Measurements from ENCODE around the gene NRM. TPM values are rescaled to one million over a fixed set of nuclear protein-coding genes. Genes with fewer than 3 reads are reported as not detected.

The NRM gene
- total RNA-seq, 1 donor from 2014 or later, result 31.5 TPM

DNA sequence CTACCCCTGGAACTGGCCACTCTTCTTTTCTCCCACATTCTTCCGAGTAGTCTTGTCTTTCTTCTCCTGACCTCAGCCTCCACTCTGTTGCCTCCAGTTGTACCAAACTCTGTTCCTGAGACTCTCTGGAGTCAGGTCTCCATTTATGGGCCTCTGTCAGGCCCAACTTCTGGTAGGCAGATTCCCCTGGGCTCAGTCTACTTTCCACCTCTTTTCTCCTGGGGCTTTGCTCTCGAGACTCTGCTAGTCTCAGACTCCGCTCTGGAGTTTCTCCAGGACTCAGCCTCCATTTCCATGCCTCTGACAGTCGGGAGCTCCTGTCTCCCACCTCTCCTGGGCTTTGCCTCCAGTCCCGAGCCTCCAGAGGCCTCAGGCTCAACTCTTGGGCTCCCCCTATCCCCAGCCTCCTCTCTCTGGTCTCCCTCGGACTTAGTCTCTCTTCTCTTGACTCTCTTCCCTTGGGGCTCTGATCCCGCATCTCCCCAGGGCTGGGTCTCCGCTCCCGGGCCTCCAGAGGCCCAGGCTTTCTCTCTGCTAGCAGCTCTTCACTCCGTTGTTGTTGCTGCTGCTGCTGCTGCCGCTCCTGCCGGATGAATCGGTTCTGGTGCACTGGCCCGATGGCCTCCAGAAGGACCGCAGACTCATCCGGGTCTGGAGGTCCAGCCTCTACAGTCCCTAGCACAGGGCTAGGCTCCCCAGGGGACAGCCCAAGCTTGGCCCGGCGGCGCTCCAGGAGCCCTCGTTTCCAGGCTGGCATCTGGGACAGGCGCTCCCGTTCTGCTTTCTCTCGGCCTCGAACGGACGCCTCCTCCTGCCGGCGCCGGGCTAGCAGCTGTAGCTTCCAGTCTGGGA is 5.4 kb downstream of the NRM start:
- H3K36me3 Mint-ChIP-seq (ENCODE audit: unreplicated experiment), result peaks cover 26% of the 10 kb centered on the region
- H3K9me3 Mint-ChIP-seq (ENCODE audit: unreplicated experiment), result no peaks in the 10 kb centered on the region
- H3K27ac Mint-ChIP-seq (ENCODE audit: unreplicated experiment), result peak overlapping the region; percentile 97
- H3K27me3 Mint-ChIP-seq (ENCODE audit: unreplicated experiment), result no peaks in the 10 kb centered on the region
- DNase-seq (ENCODE audit: extremely low spot score, unreplicated experiment), result no peak
- TF ChIP-seq, protein P1, sequence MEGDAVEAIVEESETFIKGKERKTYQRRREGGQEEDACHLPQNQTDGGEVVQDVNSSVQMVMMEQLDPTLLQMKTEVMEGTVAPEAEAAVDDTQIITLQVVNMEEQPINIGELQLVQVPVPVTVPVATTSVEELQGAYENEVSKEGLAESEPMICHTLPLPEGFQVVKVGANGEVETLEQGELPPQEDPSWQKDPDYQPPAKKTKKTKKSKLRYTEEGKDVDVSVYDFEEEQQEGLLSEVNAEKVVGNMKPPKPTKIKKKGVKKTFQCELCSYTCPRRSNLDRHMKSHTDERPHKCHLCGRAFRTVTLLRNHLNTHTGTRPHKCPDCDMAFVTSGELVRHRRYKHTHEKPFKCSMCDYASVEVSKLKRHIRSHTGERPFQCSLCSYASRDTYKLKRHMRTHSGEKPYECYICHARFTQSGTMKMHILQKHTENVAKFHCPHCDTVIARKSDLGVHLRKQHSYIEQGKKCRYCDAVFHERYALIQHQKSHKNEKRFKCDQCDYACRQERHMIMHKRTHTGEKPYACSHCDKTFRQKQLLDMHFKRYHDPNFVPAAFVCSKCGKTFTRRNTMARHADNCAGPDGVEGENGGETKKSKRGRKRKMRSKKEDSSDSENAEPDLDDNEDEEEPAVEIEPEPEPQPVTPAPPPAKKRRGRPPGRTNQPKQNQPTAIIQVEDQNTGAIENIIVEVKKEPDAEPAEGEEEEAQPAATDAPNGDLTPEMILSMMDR (IDR thresholded peaks at IDR 0.05), result no peak
- peak overlapping the region; percentile 89 for H3K4me3 Mint-ChIP-seq (ENCODE audit: unreplicated experiment)
- H3K4me1 Mint-ChIP-seq (ENCODE audit: unreplicated experiment), result peaks cover 71% of the 10 kb centered on the region

DNA sequence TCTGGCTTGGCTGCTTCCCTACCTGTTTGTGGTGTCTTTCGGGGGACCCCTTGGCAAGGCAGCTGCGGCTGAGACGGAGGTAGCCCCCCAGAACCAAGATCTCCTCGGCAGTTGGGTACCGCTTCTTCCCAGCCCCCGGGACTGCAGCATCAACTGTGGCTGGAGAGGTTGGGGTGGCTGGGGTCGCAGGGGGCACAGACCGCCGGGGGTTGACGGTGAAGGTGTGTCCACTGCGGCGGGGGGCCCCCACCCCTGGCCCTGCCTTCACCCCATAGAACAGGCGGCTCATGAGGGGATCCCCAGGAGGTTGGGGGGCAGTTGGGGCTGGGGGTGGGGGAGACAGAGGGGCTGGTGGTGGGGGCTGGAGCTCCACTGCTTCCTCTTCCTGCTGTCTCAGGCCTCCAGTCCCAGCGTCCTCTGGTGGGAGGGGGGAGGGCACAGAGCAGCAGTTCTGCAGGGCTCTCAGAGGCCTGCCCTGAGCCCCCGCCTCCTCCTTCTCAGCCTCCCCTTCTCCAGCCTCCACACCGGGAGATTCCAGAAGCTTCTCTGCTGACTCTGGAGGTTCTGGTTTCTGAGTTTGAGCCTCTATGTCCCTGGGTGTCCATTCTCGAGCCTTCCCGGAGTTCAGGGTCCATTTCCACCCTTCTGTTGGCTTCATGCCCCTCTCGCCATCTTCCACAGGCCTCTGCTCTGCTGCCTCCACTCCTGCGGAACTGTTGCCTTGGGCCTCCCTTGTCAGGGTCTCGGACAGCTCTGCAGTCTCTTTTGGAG is 6.2 kb downstream of the NRM start:
- no peak for DNase-seq (ENCODE audit: extremely low spot score, unreplicated experiment)
- TF ChIP-seq, protein P1 (IDR thresholded peaks at IDR 0.05), result no peak
- Mint-ChIP-seq H3K4me1 (ENCODE audit: unreplicated experiment) (peaks cover 71% of the 10 kb centered on the region), H3K27me3 (ENCODE audit: unreplicated experiment) (no peaks in the 10 kb centered on the region), H3K9me3 (ENCODE audit: unreplicated experiment) (no peaks in the 10 kb centered on the region), H3K4me3 (ENCODE audit: unreplicated experiment) (peak overlapping the region; percentile 89), H3K27ac (ENCODE audit: unreplicated experiment) (peak overlapping the region; percentile 97), H3K36me3 (ENCODE audit: unreplicated experiment) (peaks cover 28% of the 10 kb centered on the region)

DNA sequence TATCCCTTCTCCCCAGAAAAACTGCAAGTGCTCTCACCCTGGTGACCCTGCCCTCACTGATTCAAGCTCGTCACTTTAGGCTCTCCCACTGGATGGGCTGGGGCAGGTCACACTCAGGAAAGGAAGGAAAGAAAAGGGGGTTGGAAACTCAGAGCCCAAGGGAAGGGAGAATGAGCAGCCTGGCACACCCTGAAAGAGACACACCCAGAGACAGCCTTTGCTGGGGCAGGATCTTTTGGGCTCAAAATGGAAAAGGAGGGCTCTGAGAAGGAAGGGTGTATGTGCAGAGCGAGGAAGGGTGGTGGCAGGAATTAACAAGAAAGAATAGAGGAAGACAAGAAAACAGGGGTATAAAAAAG is 6.8 kb downstream of the NRM start:
- H3K36me3 Mint-ChIP-seq (ENCODE audit: unreplicated experiment), result peaks cover 30% of the 10 kb centered on the region
- H3K27me3 Mint-ChIP-seq (ENCODE audit: unreplicated experiment), result no peaks in the 10 kb centered on the region
- H3K4me3 Mint-ChIP-seq (ENCODE audit: unreplicated experiment), result peak overlapping the region; percentile 89
- DNase-seq (ENCODE audit: extremely low spot score, unreplicated experiment), result no peak
- peak overlapping the region; percentile 88 for H3K27ac Mint-ChIP-seq (ENCODE audit: unreplicated experiment)
- H3K9me3 Mint-ChIP-seq (ENCODE audit: unreplicated experiment), result no peaks in the 10 kb centered on the region
- TF ChIP-seq, protein P1 (IDR thresholded peaks at IDR 0.05), result no peak
- H3K4me1 Mint-ChIP-seq (ENCODE audit: unreplicated experiment), result peaks cover 72% of the 10 kb centered on the region

DNA sequence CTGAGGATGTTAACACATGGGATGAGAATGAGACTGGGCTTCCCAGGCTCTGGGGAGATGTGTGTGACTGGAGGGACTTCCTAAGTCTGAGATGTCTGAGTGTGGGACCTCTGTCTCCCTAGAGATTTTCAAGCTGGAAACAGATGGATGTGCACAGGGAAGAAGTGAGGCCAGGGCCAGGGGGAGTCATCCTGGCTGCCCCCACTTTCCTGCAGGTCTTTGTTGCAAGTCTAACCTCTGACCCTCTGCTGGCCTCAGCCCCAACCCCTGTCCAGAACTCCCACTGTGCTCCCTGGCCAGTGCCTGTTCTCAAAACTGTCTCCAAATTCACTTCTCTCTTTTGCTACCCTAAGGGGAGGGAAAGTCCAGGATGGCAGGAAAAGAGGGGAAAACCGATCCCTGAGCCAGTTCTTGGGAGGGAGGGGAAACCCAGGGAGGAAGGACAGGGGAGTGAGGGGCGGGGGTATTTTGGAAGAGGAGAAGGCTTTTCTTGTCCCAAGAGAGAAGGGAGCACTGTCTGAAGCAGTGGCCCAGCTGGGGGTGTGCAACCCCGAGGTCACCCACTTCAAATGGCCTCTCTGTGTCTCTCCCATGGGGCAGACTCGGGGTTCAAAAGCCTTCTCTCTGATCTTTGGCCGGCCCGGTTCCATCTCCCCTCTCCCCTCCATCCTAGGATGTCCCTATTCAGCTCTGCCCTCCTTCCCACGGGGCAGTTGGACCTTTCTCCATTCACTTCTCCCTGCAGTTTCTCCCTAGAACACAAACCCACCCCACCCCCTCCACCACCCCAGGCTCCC is 7.4 kb downstream of the NRM start:
- TF ChIP-seq, protein P1 (IDR thresholded peaks at IDR 0.05), result no peak
- Mint-ChIP-seq H3K27ac (ENCODE audit: unreplicated experiment) (peak overlapping the region; percentile 88), H3K4me3 (ENCODE audit: unreplicated experiment) (peak overlapping the region; percentile 89), H3K36me3 (ENCODE audit: unreplicated experiment) (peaks cover 36% of the 10 kb centered on the region), H3K27me3 (ENCODE audit: unreplicated experiment) (no peaks in the 10 kb centered on the region), H3K4me1 (ENCODE audit: unreplicated experiment) (peaks cover 72% of the 10 kb centered on the region), H3K9me3 (ENCODE audit: unreplicated experiment) (no peaks in the 10 kb centered on the region)
- DNase-seq (ENCODE audit: extremely low spot score, unreplicated experiment), result no peak
